Activated T-helper 9 cell treated with anti-CD3 and anti-CD28 coated beads, Interleukin-2, amount 50 U/mL, for 16 hours (primary cell): ENCODE data around the gene PRPF6.
A peak's percentile ranks its signal among the peaks of the same experiment; 100 is the strongest.

Experiments used
- DNase-seq: peaks from one replicate; pipeline ENCODE4 v3.0.0-alpha.2; 2020; ENCODE audit warnings: low read depth

The PRPF6 gene

DNA sequence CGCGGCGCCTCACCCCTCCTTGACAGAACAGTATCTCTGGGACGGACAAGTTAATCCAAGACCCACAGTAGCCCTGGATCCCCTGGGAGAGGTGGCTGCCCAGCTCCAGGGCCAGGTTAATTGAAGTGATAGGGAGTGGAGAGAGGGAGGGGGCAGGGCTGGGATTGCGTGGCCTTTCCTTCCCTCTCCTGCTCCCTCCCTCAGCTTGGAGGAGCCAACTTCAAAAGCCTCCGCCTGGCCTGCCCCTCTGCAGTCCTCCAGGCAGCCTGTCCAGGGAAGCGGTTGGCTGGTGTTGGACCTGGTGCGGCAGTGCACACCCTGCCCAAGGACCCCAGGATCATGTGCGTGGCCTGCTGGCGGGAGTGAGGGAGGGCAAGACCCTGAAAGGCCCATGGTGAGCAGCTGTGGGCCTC lies 55.0 kb downstream of the PRPF6 start, which contains the start of gene C20orf204:
C20orf204 (plus strand) TSS at position 250 of the 413 bp plus-strand sequence; CDS start at position 392, 142 bp downstream.
- DNase-seq: no peak

DNA sequence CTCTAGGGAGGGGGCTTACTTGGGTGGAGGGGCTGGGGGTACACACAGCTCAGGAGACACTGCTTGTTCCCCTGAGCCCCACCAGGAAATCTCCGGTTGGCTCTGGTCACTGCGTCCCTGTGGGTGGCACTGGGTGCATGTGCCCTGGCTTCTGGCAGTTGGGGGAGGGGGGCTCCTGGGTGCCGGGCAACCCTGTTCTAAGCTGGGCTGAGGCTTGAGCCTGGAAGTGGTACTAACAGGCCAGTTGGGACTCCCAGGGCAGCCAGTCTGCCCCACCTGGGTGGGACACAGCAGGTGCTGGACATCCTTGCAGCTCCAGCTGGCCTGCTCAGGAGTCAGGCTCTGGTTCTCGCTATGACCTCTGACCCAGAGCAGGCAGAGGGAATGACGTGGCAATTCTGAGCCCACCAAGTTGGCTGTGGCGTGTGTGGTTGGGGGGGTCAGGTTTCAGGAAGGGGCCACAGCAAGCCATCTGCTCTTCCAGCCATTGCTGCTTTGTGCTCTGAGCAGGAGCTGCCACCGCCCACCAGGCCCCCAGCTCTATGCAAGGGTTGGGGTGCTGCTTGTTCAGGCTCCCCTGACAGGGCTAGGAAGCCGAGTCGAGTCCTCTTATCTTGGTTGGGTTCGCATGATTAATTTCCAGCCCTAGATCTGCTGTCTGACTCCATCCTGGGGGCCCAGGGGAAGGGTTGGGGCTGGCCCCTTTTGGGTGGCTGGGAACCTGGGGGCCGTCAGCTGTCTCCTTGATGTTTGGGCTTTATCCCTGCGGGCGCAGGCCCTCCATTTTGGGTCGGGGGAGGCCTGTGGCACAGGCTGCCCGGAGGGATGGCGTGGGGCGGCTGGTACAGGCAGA lies 55.6 kb downstream of the PRPF6 start:
- no peak for DNase-seq

DNA sequence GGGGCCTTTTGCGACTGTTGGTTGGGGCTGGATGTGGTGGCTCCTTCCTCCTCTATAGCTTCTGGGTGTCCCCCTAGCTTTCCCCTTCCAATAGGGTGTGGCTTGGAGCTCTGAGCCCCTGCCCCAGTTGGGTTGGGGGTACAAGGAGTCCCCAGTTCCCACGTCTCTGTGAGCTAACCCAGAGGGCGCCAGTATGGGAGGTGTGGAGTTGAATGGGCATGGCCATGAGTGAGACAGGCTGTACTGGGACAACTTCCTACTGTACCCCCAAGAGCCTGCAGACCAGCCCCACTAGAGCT lies 56.2 kb downstream of the PRPF6 start:
- DNase-seq: no peak

DNA sequence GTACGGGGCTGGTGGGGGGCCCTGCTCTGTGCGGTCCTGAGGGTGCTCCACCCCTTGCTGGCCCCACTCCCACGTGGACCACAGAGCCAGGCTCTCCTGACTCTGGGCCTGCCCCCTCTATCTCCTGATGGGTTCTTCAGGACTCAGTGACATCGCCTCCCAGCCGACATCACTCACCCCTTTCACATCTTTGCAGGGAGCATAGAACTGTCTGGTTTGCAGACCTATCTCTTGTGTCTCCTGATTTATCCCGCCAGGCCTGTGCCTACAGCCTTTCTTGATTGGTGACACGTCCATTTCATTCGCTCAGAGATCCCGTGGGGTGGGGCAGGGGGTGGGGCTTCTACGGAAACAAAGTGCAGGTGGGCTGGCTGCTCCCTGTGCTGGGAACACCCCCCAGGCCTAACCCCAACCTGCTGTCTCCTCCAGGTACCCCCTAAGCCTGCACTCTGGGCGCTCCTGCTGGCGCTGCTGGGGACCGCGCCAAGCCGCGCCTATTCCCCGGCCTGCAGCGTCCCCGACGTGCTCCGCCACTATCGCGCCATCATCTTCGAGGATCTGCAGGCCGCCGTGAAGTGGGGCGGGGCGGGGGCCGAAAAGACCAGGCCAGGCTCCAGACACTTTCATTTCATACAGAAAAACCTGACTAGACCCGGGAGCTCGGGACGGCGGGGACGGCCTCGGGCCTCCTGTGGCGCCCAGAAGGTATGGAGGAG lies 56.7 kb downstream of the PRPF6 start:
- no peak for DNase-seq

GRCh38 chr20:64038224-64038564 lies 57.3 kb downstream of the PRPF6 start:
- DNase-seq: no peak

GRCh38 chr20:64038565-64039292 lies 57.8 kb downstream of the PRPF6 start:
- peak; percentile 68 for DNase-seq

DNA sequence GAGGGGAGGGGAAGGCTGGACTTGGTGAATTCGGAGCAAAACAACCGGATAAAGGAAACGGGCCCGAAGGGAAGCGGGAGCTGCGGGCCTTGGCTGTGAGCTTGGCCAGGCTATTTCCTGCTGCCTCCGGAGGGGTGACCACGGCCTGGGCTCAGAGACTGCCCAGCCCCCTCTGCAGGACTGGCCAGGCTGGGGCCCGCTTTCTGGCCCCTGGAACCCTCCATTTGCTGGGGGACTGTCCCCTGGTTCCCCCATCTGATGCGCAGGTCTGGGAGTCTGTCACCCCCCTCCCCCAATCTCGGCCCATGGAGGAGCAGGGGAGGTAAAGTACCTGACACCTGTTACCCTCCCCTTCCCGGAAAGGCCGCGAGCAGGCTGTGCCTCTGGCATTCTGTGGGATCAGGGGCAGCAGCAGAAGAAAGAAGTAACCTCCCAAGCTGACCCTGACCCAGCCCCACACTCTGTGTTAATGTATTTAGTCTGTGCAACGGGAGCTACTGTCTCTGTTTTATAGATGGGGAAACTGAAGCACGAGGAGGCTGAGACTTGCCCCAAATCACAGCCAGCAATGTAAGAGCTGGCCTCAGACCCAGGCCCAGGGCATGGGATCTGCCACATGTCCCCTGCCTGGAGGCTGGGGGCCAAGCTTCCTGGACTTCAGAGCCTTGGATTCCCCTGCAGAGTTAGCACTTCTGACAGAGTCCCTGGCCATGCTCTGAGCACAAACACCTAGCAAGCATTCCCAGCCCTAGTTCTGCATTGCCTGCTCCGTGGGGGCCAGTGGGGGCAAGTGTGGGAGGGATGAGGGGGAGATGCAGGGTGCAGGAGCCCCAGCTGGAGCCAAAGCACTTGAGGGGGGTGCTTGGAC lies 58.6 kb downstream of the PRPF6 start:
- DNase-seq: no peak

GRCh38 chr20:64040231-64041039 lies 59.5 kb downstream of the PRPF6 start:
- DNase-seq: no peak

- no peak for DNase-seq
Measured at GRCh38 chr20:64041040-64041780, 60.3 kb downstream of the PRPF6 start.

GRCh38 chr20:64041781-64042053 lies 60.8 kb downstream of the PRPF6 start:
- no peak for DNase-seq

GRCh38 chr20:64042054-64042781 lies 61.3 kb downstream of the PRPF6 start:
- DNase-seq: no peak

DNA sequence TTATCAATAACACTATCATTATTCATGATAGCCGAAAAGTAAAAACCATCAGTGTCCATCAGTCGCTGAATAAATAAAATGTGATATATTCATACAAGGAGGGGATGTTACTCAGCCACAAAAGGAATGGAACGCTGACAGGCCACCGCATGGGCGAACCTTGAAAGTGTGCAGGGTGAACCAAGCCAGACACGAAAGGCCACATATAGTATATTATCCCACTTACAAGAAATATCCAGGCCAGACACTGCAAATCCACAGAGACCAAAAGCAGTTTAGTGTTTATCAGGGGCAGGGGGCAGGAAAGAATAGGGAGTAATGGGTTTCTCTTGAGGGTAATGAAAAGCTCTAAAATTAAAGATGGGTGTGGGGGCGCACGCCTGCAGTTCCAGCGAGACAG lies 62.8 kb downstream of the PRPF6 start:
- DNase-seq: no peak

DNA sequence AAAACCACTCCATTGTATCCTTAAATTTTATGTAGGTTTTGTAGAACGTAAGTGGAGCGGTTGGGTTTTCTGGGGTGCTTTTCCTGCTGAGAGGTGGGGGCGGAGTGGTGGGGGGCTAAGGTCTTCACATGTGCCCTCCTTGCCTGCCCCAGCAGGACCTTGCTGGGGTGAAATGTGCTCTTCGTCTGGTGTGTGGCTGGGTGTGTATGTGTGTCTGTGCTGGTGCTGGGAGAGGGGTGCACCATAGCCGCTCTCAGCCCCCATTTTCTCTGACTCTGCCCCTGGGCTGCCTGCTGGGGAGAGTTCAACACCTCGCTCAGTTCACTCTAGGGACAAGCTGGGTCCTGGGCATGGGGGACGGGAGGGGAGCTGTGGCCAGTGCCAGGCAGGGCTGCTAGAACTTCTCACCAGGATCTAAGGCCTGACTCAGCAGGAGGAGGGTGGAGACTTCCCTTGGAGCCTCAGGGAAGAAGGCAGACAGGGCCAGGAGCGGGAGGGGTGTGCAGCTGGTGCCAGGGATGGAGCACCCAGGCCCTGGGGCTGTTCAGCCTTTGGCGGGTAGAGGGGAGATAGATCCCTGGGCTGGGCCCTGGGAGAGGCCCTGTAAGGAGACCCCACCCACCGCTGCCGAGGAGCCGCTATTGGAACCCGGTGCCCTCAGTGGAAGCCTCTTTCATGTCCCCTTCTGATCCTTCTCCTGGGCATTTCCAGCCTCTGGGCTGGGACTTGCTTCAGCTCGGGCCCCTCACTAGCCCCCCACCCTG lies 63.7 kb downstream of the PRPF6 start:
- DNase-seq: no peak

- no peak for DNase-seq
Measured at GRCh38 chr20:64045346-64046011, 64.5 kb downstream of the PRPF6 start.

DNA sequence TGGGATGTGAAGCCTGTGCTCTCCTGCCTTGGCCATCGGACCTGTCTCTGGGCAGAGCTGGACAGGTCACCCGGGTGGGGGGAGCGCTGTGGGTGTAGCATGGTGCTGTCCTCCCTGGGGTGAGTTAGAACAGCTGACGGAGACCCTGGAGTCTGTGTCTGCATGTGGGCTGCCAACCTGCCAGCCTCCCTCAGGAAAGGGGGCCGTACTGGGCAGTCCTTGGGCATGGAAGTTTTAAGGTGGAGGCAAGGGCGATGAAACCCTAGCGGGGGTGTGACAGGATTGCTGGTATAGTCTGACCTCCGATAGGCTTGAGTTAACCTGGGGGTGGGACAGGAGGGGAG lies 66.1 kb downstream of the PRPF6 start:
- no peak for DNase-seq

DNA sequence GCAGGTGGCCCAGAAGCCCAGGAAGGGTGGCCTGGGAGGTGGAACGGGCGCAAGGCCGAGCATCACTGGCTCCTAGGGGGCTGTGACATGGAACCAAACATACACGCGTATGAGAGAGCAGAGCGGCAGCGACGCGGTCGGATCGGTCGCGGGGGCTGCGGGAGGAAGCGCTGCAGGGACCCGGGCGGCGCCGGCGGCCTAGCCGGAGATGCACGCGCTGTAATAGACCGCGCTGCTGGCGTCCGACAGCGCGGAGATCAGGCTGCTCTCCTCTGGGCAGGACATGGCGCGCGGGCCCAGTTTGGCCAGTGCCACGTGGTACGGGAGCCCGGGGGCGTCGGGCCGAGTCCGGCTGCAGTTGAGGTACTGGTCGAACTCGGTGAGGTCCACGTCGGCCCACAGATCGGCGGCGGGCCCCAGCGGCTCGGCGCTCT lies 67.1 kb downstream of the PRPF6 start:
- no peak for DNase-seq

DNA sequence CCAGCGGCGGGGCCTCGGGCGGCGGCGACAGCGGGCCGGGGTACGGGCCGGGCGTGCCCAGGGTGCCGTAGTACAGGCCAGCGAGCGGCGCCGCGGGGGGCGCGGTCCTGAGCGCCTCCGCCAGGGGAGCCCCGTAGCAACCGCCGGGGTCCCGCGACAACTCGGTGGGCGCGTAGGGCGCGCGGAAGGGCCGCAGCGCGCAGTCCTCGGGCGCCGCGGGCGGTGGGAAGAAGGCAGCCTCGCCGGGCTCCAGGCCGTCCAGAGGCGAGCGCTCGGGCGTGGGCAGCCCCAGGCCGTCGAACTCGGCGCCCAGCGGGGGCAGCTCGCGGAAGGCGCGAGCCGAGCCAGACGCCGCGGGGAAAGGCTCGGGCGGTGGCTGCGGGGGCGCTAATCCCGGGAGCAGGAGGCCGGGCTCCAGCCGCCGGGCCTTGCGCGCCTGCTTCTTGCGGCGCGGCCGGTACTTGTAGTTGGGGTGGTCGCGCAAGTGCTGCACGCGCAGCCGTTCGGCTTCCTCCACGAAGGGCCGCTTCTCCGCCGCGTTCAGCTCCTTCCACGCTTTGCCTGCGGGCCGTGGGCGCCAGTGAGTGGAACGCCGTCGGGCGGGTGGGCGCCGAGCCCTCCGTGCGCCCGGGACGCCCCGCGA lies 67.6 kb downstream of the PRPF6 start:
- no peak for DNase-seq
